ENCODE results near the gene ELMOD2.

DNA sequence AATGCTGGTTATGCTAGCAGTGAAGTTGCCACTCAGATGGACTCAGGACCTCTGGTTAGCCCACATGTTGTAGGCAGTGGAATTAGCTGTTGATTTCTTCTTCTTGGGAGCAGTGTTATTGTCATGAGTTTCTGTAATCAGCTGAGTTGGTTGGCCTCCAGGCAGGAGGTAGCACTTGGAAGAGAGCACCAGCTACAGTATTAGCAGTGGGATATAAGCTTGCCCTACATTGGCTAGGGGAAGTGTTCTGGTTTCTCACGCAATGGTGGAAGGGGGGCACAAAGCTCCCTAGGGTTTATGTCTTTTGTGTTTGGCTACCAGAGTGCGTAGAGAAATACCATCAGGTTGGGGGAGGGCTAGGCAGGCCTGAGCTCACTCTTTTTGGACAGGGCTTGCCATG, 78.7 kb downstream of the ELMOD2 start:
- TF ChIP-seq IRX3 (CRISPR knock-in tag; IDR thresholded peaks at IDR 0.05; ENCODE audit: borderline replicate concordance, low read depth) (no peak), ZBTB7A (CRISPR knock-in tag; IDR thresholded peaks at IDR 0.05) (no peak), U2AF1 (optimal IDR thresholded peaks at IDR 0.05; ENCODE audit: low read depth, low read length) (no peak), MXI1 (IDR thresholded peaks at IDR 0.05; ENCODE audit: borderline replicate concordance, low read depth, low read length) (no peak), YEATS4 (CRISPR knock-in tag; IDR thresholded peaks at IDR 0.05; ENCODE audit: borderline replicate concordance) (no peak)
